ENCODE results near the gene TTF1. TPM values are rescaled to one million over a fixed set of nuclear protein-coding genes. Genes with fewer than 3 reads are reported as not detected.

Gene TTF1
- total RNA-seq, 3 donors from 2014 or later = 24.9 to 27.7 (median 26.1) TPM

DNA sequence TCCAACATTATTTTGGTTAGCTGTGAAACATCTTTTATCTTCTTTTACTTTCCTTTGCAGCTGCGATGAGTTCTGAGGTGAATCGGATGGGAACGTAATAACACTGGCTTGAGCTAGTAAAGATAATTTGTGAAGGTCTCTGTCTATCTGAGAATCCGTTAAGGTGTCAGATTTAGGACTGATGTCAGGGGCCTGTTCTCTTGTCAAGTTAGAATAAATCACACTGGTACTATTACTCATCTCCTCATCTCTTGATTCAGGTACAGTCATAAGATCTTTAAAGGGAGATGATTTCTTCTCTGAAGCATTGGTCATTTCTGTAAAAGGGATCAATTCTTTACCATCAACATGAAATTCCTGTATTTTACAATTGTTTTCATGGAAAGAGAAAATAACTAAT is 78.1 kb downstream of the TTF1 start:
- DNase-seq = no peak
- Mint-ChIP-seq H3K4me3 (no peak overlapping the region), H3K4me1 (ENCODE audit: low read depth) (peaks cover 40% of the 10 kb centered on the region), H3K36me3 (ENCODE audit: insufficient read depth) (peaks cover 77% of the 10 kb centered on the region), H3K9me3 (peaks cover 12% of the 10 kb centered on the region), H3K27me3 (ENCODE audit: low read depth) (no peaks in the 10 kb centered on the region)
- no peak for ATAC-seq

GRCh38 chr9:132327537-132327936 is 79.1 kb downstream of the TTF1 start:
- ATAC-seq = no peak
- no peak for DNase-seq
- Mint-ChIP-seq H3K9me3 (peaks cover 12% of the 10 kb centered on the region), H3K36me3 (ENCODE audit: insufficient read depth) (peaks cover 78% of the 10 kb centered on the region), H3K4me3 (no peak overlapping the region), H3K27me3 (ENCODE audit: low read depth) (no peaks in the 10 kb centered on the region), H3K4me1 (ENCODE audit: low read depth) (peaks cover 48% of the 10 kb centered on the region)

Other genes with a start within 250 kb of the TTF1 start
- 1 to 10 TPM in 1 of 3 donors, under 1 TPM in 2; 0.91 to 1.4 (median 0.95) TPM for gene NTNG2, start 244.8 kb downstream of the TTF1 start, total RNA-seq
- gene SETX, start 51.9 kb downstream of the TTF1 start, total RNA-seq = 10 to 100 TPM; 31.9 to 34.0 (median 33.9) TPM
- gene CFAP77, start 3.4 kb upstream of the TTF1 start, total RNA-seq = not detected
- gene BARHL1, start 175.8 kb upstream of the TTF1 start, total RNA-seq = not detected